HCT116 (cell line): ENCODE results near the gene VPS11.

Experiments used
- CTCF ChIP-seq, 3 experiments: fragments of 200-600 bp in 1 of 3; sonication (generic) in 1 of 3; IDR thresholded peaks in 2 of 3; conservative IDR thresholded peaks in 1 of 3; 2 replicates each; pipeline ENCODE4 v1.5.1; 2012 to 2017; ENCODE audit warnings: low read depth in 2 of 3, low read length in 2 of 3, antibody characterized with exemption in 1 of 3, borderline replicate concordance in 1 of 3, control low read depth in 1 of 3, mild to moderate bottlenecking in 1 of 3, mixed read lengths in 1 of 3, mixed run types in 1 of 3, moderate library complexity in 1 of 3; ENCODE audit not compliant: insufficient read depth in 1 of 3
- EZH2 ChIP-seq: fragments of 200-600 bp; sonication (generic); IDR thresholded peaks from 2 replicates; pipeline ENCODE4 v1.6.1; 2017; ENCODE audit warnings: antibody characterized with exemption, mixed run types
- FOSL1 ChIP-seq: IDR thresholded peaks from 2 replicates; pipeline ENCODE4 v1.6.1; 2012; ENCODE audit warnings: low read depth
- MAX ChIP-seq: IDR thresholded peaks from 2 replicates; pipeline ENCODE4 v1.6.1; 2012
- POLR2A ChIP-seq: IDR thresholded peaks from 2 replicates; pipeline ENCODE4 v1.7.0; 2011; ENCODE audit warnings: borderline replicate concordance; ENCODE audit not compliant: insufficient read depth, insufficient read length; ENCODE audit errors: extremely low read depth
- YY1 ChIP-seq: IDR thresholded peaks from 2 replicates; pipeline ENCODE4 v1.6.1; 2011; ENCODE audit warnings: low read length, low read depth, moderate library complexity, mild to moderate bottlenecking; ENCODE audit not compliant: insufficient replicate concordance; ENCODE audit errors: extremely low read depth

- TF ChIP-seq POLR2A (peak; percentile 35), CTCF (IDR thresholded peaks at IDR 0.05 in 2 of 3, conservative IDR thresholded peaks at IDR 0.05 in 1 of 3; ENCODE audit: borderline replicate concordance in 1 of 3, insufficient read depth in 1 of 3, low read depth in 2 of 3, low read length in 2 of 3) (no peak), YY1 (peak; percentile 98), FOSL1 (no peak), MAX (peak; percentile 86), EZH2 (no peak)
Observed at GRCh38 chr11:119067371-119068222, at the start of gene VPS11.
